A673 (cell line): ENCODE measurements around the gene SLC8A2. TPM values are rescaled to one million over a fixed set of nuclear protein-coding genes. Genes with fewer than 3 reads are reported as not detected.
A peak's percentile ranks its signal among the peaks of the same experiment; 100 is the strongest.

Experiments used
- BruUV-seq: library from RNA; stranded (reverse); fragments of 400-500 nt; replicated peaks from 2 replicates; lab custom pipeline; 2021; lab: Mats Ljungman, UMichigan
- CTCF ChIA-PET: fragments of 300-600 bp; sonication (Branson Sonifier 250); formaldehyde crosslinking; loops from one replicate; lab custom pipeline; 2022; ENCODE audit warnings: antibody characterized with exemption; lab: Charles Lee
- POLR2A ChIA-PET: fragments of 300-600 bp; sonication (Branson Sonifier 250); formaldehyde crosslinking; loops from one replicate; lab custom pipeline; 2022; ENCODE audit warnings: antibody characterized with exemption; ENCODE audit not compliant: low non-redundant PET; lab: Charles Lee
- DNase-seq: peaks from one replicate; pipeline ENCODE4 v3.0.0-alpha.2; 2015; ENCODE audit warnings: low spot score
- H3K27ac ChIP-seq: fragments of 200-600 bp; sonication (generic); 2 replicates; pipeline ENCODE4 v1.5.1; 2016; ENCODE audit warnings: mixed run types, low read depth, mild to moderate bottlenecking, mixed read lengths, antibody characterized with exemption, low read length; ENCODE audit not compliant: poor library complexity, severe bottlenecking
- H3K27me3 ChIP-seq: fragments of 200-600 bp; sonication (generic); replicated peaks from 2 replicates; pipeline ENCODE4 v1.6.1; 2017; ENCODE audit warnings: mixed run types, low read depth, mild to moderate bottlenecking, mixed read lengths, antibody characterized with exemption, low read length; ENCODE audit not compliant: insufficient read depth, poor library complexity
- H3K36me3 ChIP-seq: fragments of 200-600 bp; sonication (generic); 2 replicates; pipeline ENCODE4 v1.6.1; 2016; ENCODE audit warnings: mixed run types, mild to moderate bottlenecking, mixed read lengths, antibody characterized with exemption, low read length; ENCODE audit not compliant: insufficient read depth, poor library complexity, severe bottlenecking
- H3K4me1 ChIP-seq: fragments of 200-600 bp; sonication (generic); 2 replicates; pipeline ENCODE4 v1.6.1; 2017; ENCODE audit warnings: mixed run types, mild to moderate bottlenecking, mixed read lengths, antibody characterized with exemption, low read length; ENCODE audit not compliant: insufficient read depth, poor library complexity, severe bottlenecking
- H3K4me3 ChIP-seq: fragments of 200-600 bp; sonication (generic); 2 replicates; pipeline ENCODE4 v1.5.1; 2016; ENCODE audit warnings: low read depth, mixed run types, mild to moderate bottlenecking, mixed read lengths, low read length; ENCODE audit not compliant: poor library complexity, severe bottlenecking
- H3K9me3 ChIP-seq: fragments of 200-600 bp; sonication (generic); 2 replicates; pipeline ENCODE4 v1.6.1; 2016; ENCODE audit warnings: mixed run types, low read depth, mild to moderate bottlenecking, mixed read lengths, antibody characterized with exemption, low read length; ENCODE audit not compliant: poor library complexity, severe bottlenecking
- EZH2 ChIP-seq: fragments of 200-600 bp; sonication (generic); IDR thresholded peaks from 2 replicates; pipeline ENCODE4 v1.6.1; 2017; ENCODE audit warnings: borderline replicate concordance, low read depth, mild to moderate bottlenecking, mixed read lengths, antibody characterized with exemption, low read length; ENCODE audit not compliant: poor library complexity, severe bottlenecking
- intact Hi-C: fragments of 100-400 bp; cut with micrococcal nuclease; formaldehyde crosslinking; loops from one replicate; pipeline ENCODE4 v1.10.0; 2022; ENCODE audit not compliant: unreplicated experiment
- total RNA-seq: library from RNA; stranded (reverse); gene quantifications from 2 replicates; pipeline ENCODE4 v1.2.3, GENCODE V29; 2021
- TF ChIP-seq, protein P1 (sequence below): fragments of 300-800, 200-600 bp; sonication (generic); conservative IDR thresholded peaks from 2 replicates; pipeline ENCODE4 v1.5.1; 2017; ENCODE audit warnings: low read depth, mild to moderate bottlenecking, antibody characterized with exemption, low read length, moderate library complexity, mixed read lengths

SLC8A2 gene
- total RNA-seq, 1 experiment from 2014 or later: 3.2 TPM

DNA sequence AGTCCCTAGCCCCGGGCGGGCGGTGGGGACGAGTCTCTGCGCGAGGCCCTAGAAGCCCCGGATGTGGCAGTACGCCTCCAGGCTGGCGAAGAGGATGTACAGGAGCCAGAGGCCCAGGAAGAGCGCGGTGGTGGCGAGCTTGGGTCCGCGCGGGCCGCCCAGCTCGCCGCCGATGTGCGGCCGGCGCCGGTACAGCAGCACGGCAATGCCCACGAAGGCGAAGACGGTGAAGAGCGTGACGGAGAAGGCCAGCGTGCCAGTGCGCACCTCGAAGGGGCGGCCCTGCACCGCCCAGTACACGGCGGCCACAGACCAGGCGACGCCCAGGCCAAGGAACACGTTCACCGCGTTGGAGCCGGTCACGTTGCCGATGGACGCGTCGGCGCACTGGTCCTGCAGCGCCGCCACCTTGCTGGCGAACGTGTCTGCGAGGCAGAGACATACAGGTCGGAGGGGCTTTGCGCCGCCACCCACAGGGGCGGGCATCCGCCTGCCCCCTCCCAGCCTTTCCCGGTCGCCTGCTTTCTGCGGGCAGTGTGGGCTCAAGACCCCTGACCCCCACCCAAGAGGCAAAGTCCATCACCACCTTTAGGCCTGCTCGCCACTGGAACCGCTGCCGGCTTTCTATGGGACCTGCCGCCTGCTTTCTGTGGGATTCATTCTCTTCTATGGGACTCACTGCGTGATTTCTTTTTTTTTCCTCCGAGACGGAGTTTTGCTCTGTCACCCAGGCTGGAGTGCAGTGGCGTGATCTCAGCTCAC is 41.5 kb downstream of the SLC8A2 start:
- CTCF ChIA-PET: no interaction called here
- Histone ChIP-seq H3K27me3 (no peaks in the 10 kb centered on the region), H3K27ac (no peak overlapping the region), H3K36me3 (no peaks in the 10 kb centered on the region), H3K9me3 (no peaks in the 10 kb centered on the region), H3K4me3 (no peak overlapping the region), H3K4me1 (peaks cover 17% of the 10 kb centered on the region)
- no peak for DNase-seq
- no TSS peak for BruUV-seq
- POLR2A ChIA-PET: no interaction called here
- intact Hi-C loops: no loop called here
- TF ChIP-seq, protein P1, sequence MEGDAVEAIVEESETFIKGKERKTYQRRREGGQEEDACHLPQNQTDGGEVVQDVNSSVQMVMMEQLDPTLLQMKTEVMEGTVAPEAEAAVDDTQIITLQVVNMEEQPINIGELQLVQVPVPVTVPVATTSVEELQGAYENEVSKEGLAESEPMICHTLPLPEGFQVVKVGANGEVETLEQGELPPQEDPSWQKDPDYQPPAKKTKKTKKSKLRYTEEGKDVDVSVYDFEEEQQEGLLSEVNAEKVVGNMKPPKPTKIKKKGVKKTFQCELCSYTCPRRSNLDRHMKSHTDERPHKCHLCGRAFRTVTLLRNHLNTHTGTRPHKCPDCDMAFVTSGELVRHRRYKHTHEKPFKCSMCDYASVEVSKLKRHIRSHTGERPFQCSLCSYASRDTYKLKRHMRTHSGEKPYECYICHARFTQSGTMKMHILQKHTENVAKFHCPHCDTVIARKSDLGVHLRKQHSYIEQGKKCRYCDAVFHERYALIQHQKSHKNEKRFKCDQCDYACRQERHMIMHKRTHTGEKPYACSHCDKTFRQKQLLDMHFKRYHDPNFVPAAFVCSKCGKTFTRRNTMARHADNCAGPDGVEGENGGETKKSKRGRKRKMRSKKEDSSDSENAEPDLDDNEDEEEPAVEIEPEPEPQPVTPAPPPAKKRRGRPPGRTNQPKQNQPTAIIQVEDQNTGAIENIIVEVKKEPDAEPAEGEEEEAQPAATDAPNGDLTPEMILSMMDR: no peak
- no peak for TF ChIP-seq EZH2

- TF ChIP-seq, protein P1: no peak
- TF ChIP-seq EZH2: no peak
- ChIA-PET POLR2A (no interaction called here), CTCF (interaction anchor here (1.1 to 1.9 kb wide), 5 partner anchors 7 to 269 kb away, joined by 4 to 16 read pairs (median 12); partner anchors contain the start of genes DHX34 and KPTN)
- intact Hi-C loops: loop anchor here (5.0 kb wide), 1 partner anchor 53 kb away; the partner anchor contains the start of gene KPTN
- no TSS peak for BruUV-seq
- no peak overlapping the region for H3K27ac ChIP-seq
- H3K27me3 ChIP-seq: no peaks in the 10 kb centered on the region
- no peaks in the 10 kb centered on the region for H3K9me3 ChIP-seq
- peaks cover 17% of the 10 kb centered on the region for H3K4me1 ChIP-seq
- H3K4me3 ChIP-seq: no peak overlapping the region
- DNase-seq: no peak
- H3K36me3 ChIP-seq: no peaks in the 10 kb centered on the region
These were observed 42.4 kb downstream of the SLC8A2 start for GRCh38 chr19:47429140-47429793.

- intact Hi-C loops: loop anchor here (5.0 kb wide), 1 partner anchor 54 kb away; the partner anchor contains the start of gene KPTN
- Histone ChIP-seq H3K9me3 (no peaks in the 10 kb centered on the region), H3K4me3 (peak overlapping the region; percentile 36), H3K27me3 (peaks cover 4% of the 10 kb centered on the region), H3K27ac (peak overlapping the region; percentile 82), H3K4me1 (peaks cover 17% of the 10 kb centered on the region), H3K36me3 (no peaks in the 10 kb centered on the region)
- peak; percentile 100 for DNase-seq
- BruUV-seq: no TSS peak
- ChIA-PET CTCF (interaction anchor here (0.7 to 1.9 kb wide), 11 partner anchors 8 to 285 kb away, joined by 3 to 16 read pairs (median 5); partner anchors contain the start of genes DHX34, EHD2 and KPTN), POLR2A (interaction anchor here (0.5 to 0.8 kb wide), 3 partner anchors 153 to 231 kb away, joined by 3 to 6 read pairs (median 5); no protein-coding TSS in a partner anchor)
- TF ChIP-seq EZH2: no peak
- TF ChIP-seq, protein P1: no peak
These were observed 43.4 kb downstream of the SLC8A2 start for GRCh38 chr19:47428177-47428894.
